Measurements from ENCODE around the gene CASS4. TPM values are rescaled to one million over a fixed set of nuclear protein-coding genes. Genes with fewer than 3 reads are reported as not detected.
"Not testable (repeated sequence)": the region's sequence is repeated elsewhere in the genome, so short reads cannot be mapped to it uniquely, and the experiment has no call there.

CASS4 gene
- total RNA-seq, 2 donors from 2014 or later: 0.59 to 1.2 TPM

DNA sequence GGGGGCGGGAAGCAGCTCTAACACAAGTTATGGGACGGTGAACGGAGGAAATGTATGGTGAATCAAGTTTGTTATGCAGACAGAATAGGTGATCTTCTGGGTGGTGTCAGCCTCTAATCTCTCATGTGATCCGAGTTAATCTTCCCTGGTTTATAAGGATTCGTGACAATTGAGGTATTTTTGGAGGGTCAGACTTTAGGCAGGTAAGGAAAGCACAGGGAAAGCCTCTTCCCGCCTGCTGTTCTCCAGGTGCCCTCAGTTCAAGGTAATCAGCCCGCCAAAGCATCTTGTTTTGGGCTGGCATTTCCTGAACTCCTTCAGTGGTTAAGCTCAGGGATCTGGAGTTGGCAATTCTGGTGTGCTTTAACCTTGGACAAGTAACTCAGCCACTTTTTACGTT is 18.4 kb upstream of the CASS4 start:
- H3K36me3 ChIP-seq: peaks cover 0 to 5% of the 10 kb centered on the region in 2 donors
- WGBS: 49% methylated on average over 8 of the region's 8 CpGs
- intact Hi-C loops (cut with DNase I): loop anchor here (2.0 kb wide), 1 partner anchor 75 kb away; the partner anchor contains the start of gene RTF2
- H3K4me3 ChIP-seq: peak overlapping the region in 1 of 2 donors; percentile 81
- H3K4me1 ChIP-seq (replicated peaks): no peaks in the 10 kb centered on the region
- peak overlapping the region in 1 of 2 donors; percentile 91 for H3K27ac ChIP-seq
- no peaks in the 10 kb centered on the region for H3K27me3 ChIP-seq (replicated peaks; ENCODE audit: insufficient read depth)
- H3K9me3 ChIP-seq: no peaks in the 10 kb centered on the region
- no peak for TF ChIP-seq POLR2A (IDR thresholded peaks at IDR 0.05)
- TF ChIP-seq POLR2AphosphoS5 (IDR thresholded peaks at IDR 0.05): no peak
- TF ChIP-seq, protein P1, sequence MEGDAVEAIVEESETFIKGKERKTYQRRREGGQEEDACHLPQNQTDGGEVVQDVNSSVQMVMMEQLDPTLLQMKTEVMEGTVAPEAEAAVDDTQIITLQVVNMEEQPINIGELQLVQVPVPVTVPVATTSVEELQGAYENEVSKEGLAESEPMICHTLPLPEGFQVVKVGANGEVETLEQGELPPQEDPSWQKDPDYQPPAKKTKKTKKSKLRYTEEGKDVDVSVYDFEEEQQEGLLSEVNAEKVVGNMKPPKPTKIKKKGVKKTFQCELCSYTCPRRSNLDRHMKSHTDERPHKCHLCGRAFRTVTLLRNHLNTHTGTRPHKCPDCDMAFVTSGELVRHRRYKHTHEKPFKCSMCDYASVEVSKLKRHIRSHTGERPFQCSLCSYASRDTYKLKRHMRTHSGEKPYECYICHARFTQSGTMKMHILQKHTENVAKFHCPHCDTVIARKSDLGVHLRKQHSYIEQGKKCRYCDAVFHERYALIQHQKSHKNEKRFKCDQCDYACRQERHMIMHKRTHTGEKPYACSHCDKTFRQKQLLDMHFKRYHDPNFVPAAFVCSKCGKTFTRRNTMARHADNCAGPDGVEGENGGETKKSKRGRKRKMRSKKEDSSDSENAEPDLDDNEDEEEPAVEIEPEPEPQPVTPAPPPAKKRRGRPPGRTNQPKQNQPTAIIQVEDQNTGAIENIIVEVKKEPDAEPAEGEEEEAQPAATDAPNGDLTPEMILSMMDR (IDR thresholded peaks at IDR 0.05): no peak
- no peak for DNase-seq (ENCODE audit: low spot score)

DNA sequence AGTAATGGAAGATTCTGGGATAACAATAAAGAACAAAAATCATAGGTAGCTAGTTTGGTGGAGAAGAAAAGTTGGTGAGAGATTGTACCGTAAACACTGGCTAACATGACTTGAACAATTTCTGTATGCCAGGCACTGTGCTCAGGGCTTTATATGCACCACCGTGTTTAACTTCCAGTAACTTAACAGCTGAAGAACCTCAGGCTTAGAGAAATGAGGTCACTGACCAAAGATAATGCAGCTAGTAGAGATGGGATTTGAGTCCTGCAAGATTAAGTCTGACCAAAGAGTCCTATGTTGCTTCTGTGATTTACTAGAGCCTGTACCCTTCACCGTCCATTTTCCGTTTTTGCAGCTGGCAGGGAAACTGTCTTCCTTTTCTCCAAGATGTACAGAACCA is 16.9 kb upstream of the CASS4 start:
- WGBS: 80% methylated on average over 4 of the region's 4 CpGs
- Histone ChIP-seq H3K27ac (no peak overlapping the region), H3K36me3 (peaks cover 0 to 5% of the 10 kb centered on the region in 2 donors), H3K27me3 (replicated peaks; ENCODE audit: insufficient read depth) (no peaks in the 10 kb centered on the region), H3K4me1 (replicated peaks) (no peaks in the 10 kb centered on the region), H3K9me3 (no peaks in the 10 kb centered on the region), H3K4me3 (no peak overlapping the region)
- TF ChIP-seq, protein P1 (IDR thresholded peaks at IDR 0.05): no peak
- TF ChIP-seq POLR2A (IDR thresholded peaks at IDR 0.05) (no peak), POLR2AphosphoS5 (IDR thresholded peaks at IDR 0.05) (no peak)
- no peak for DNase-seq (ENCODE audit: low spot score)
- intact Hi-C loops (cut with DNase I): no loop called here

DNA sequence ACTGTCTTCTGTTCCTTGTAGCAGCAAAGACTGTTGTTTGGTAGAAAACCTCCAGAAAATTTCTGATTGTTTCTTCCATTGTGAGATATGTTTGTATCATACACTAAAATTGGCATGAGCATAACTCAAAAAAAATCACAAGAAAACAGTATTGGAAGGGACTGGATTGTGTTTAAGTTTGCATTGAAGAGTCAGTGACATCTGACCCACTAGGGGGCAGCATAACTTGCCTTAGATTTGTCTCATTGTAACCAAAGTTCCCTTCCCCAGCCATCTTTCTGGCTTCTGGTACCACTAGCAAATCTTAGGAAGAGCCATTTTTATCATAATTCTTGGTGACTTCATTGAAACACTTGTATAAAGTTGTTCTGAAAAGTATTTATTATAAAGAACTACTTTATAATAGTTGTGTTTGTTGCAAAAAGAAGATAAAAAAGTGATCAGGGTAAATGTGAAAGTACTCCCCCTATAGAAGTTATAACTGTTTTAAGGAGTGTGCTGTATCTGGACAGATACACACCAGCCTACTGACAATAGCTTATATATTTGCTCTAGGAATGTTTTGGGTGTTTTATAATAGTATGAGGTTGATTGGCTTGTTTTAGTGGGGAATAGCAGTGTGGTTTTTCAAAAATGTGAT is 11.9 kb upstream of the CASS4 start:
- H3K36me3 ChIP-seq: peaks cover 4 to 5% of the 10 kb centered on the region in 2 donors
- intact Hi-C loops (cut with DNase I): no loop called here
- H3K27ac ChIP-seq: no peak overlapping the region
- H3K4me1 ChIP-seq (replicated peaks): no peaks in the 10 kb centered on the region
- no peak overlapping the region for H3K4me3 ChIP-seq
- no peaks in the 10 kb centered on the region for H3K27me3 ChIP-seq (replicated peaks; ENCODE audit: insufficient read depth)
- TF ChIP-seq, protein P1 (IDR thresholded peaks at IDR 0.05): peak; percentile 48 to 69 (median 57)
- no peak for TF ChIP-seq POLR2AphosphoS5 (IDR thresholded peaks at IDR 0.05)
- peak; percentile 41 for DNase-seq (ENCODE audit: low spot score)
- no peaks in the 10 kb centered on the region for H3K9me3 ChIP-seq

DNA sequence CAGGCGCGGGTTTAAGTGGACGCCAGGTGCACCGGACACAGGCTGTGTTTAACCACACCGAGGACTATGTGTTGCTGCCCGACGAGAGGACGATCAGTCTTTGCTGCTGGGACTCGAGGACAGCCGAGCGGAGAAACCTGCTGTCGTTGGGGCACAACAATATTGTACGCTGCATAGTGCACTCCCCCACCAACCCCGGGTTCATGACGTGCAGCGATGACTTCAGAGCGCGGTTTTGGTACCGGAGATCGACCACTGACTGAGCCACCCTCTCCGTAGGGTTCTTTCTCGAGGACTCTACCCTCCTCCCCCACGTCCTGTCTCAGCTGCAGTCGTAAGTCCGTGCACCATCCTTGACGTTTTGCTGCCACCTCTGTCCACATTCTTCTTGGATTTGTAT is 8.6 kb upstream of the CASS4 start:
- TF ChIP-seq, protein P1 (IDR thresholded peaks at IDR 0.05): no peak
- TF ChIP-seq POLR2A (IDR thresholded peaks at IDR 0.05): no peak
- TF ChIP-seq POLR2AphosphoS5 (IDR thresholded peaks at IDR 0.05): no peak
- H3K9me3 ChIP-seq: no peaks in the 10 kb centered on the region
- no peaks in the 10 kb centered on the region for H3K27me3 ChIP-seq (replicated peaks; ENCODE audit: insufficient read depth)
- WGBS: 87% methylated on average over 26 of the region's 26 CpGs
- intact Hi-C loops (cut with DNase I): no loop called here
- DNase-seq (ENCODE audit: low spot score): no peak
- no peak overlapping the region for H3K27ac ChIP-seq
- H3K4me3 ChIP-seq: no peak overlapping the region
- no peaks in the 10 kb centered on the region for H3K4me1 ChIP-seq (replicated peaks)
- H3K36me3 ChIP-seq: peaks cover 0 to 4% of the 10 kb centered on the region in 2 donors

DNA sequence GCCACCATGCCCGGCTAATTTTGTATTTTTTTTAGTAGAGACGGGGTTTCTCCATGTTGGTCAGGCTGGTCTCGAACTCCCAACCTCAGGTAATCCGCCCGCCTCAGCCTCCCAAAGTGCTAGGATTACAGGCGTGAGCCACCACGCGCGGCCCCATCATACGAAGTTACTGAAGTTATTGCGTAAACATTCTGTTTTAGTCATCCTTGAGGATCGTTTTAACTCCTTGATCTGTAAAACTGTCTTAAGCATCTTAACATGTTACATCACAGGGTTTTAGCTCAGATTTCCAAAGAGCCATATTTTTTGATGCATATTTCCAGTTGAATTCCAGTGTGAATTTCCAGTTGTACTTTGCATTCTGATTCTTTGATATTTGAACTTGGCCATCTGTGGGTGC is 6.7 kb upstream of the CASS4 start:
- H3K36me3 ChIP-seq; H3K9me3 ChIP-seq; H3K27ac ChIP-seq; H3K4me1 ChIP-seq (replicated peaks); intact Hi-C loops (cut with DNase I); DNase-seq (ENCODE audit: low spot score); H3K27me3 ChIP-seq (replicated peaks; ENCODE audit: insufficient read depth); H3K4me3 ChIP-seq: not testable (repeated sequence)
- 91% methylated on average over 12 of the region's 12 CpGs for WGBS
